Colon (tissue), 2 donors: ENCODE measurements around the gene RICTOR.
"Not testable (repeated sequence)": the region's sequence is repeated elsewhere in the genome, so short reads cannot be mapped to it uniquely, and the experiment has no call there.

Experiments used
- FAIRE-seq: peaks from 2 replicates; lab custom pipeline; 2012; peaks lifted over from hg19 to GRCh38; lab: Jason Lieb, UNC
- donor health status: control.
- donor health status: control.

RICTOR gene

GRCh38 chr5:39058178-39058921, 15.8 kb downstream of the RICTOR start:
- peak; percentile 72 for FAIRE-seq

GRCh38 chr5:39057734-39058133, 16.5 kb downstream of the RICTOR start:
- FAIRE-seq: peak; percentile 64

GRCh38 chr5:39055768-39056398, 18.3 kb downstream of the RICTOR start:
- no peak for FAIRE-seq

GRCh38 chr5:39055027-39055767, 19.0 kb downstream of the RICTOR start:
- FAIRE-seq: no peak

- FAIRE-seq: no peak
Measured at GRCh38 chr5:39053189-39053588, 21.0 kb downstream of the RICTOR start.

GRCh38 chr5:39052141-39052540, 22.1 kb downstream of the RICTOR start:
- no peak for FAIRE-seq

- FAIRE-seq: no peak
Measured at GRCh38 chr5:39049315-39049714, 24.9 kb downstream of the RICTOR start.

- no peak for FAIRE-seq
Measured at GRCh38 chr5:39040875-39041274, 33.3 kb downstream of the RICTOR start.

GRCh38 chr5:39034493-39034892, 39.7 kb downstream of the RICTOR start:
- not testable (repeated sequence) for FAIRE-seq

GRCh38 chr5:39031041-39031440, 43.2 kb downstream of the RICTOR start:
- no peak for FAIRE-seq

GRCh38 chr5:39025456-39025855, 48.7 kb downstream of the RICTOR start:
- FAIRE-seq: no peak

- no peak for FAIRE-seq
Measured at GRCh38 chr5:39024884-39025283, 49.3 kb downstream of the RICTOR start.

- FAIRE-seq: no peak
Measured at GRCh38 chr5:39024005-39024404, 50.2 kb downstream of the RICTOR start.

GRCh38 chr5:39023121-39023520, 51.1 kb downstream of the RICTOR start:
- no peak for FAIRE-seq

GRCh38 chr5:39022151-39022550, 52.0 kb downstream of the RICTOR start:
- no peak for FAIRE-seq

GRCh38 chr5:39021413-39021812, 52.8 kb downstream of the RICTOR start:
- FAIRE-seq: no peak

- no peak for FAIRE-seq
Measured at GRCh38 chr5:39020458-39020857, 53.7 kb downstream of the RICTOR start.

- no peak for FAIRE-seq
Measured at GRCh38 chr5:39019254-39019653, 54.9 kb downstream of the RICTOR start.

- no peak for FAIRE-seq
Measured at GRCh38 chr5:39017504-39017903, 56.7 kb downstream of the RICTOR start.

- FAIRE-seq: no peak
Measured at GRCh38 chr5:39016587-39017275, 57.5 kb downstream of the RICTOR start.

- no peak for FAIRE-seq
Measured at GRCh38 chr5:39015743-39016586, 58.2 kb downstream of the RICTOR start.

GRCh38 chr5:39014561-39014960, 59.6 kb downstream of the RICTOR start:
- peak; percentile 87 for FAIRE-seq
